Uterus (tissue), 2 donors: ENCODE data around the gene ADAD2.

Source experiments
- POLR2A ChIP-seq, 2 donors: fragments of 450-650 bp; IDR thresholded peaks; one replicate each; pipeline ENCODE4 v1.6.1; 2016; ENCODE audit warnings: antibody characterized with exemption in 2 of 2, mild to moderate bottlenecking in 1 of 2, moderate library complexity in 1 of 2
- TF ChIP-seq, protein P1 (sequence below), 4 experiments: fragments of 200-600 bp in 2 of 4; fragments of 450-650 bp in 2 of 4; sonication (generic) in 2 of 4; IDR thresholded peaks; one replicate each; pipeline ENCODE4 v1.5.1; 2016 to 2019; ENCODE audit warnings: antibody characterized with exemption in 4 of 4, mild to moderate bottlenecking in 2 of 4, moderate library complexity in 1 of 4

DNA sequence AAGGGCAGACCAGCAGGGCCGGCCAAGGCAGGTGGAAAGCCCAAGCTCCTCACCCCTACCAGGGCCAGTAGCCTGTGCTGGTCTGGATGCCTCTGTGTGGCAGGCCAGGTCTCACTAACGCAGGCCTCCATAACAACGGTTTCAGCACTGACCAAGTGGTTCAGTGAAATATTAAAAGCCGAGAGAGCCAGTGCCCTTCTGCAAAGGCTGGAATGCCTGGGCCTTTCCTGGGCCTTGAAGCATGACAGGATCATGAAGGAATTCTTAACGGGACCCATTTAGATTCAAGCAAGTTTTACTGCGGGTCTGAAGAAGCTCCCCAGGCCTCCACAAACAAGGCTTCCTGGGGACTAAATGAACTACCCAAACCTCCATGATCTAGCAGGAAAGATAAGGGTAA is 16.3 kb downstream of the ADAD2 start:
- TF ChIP-seq, protein P1, sequence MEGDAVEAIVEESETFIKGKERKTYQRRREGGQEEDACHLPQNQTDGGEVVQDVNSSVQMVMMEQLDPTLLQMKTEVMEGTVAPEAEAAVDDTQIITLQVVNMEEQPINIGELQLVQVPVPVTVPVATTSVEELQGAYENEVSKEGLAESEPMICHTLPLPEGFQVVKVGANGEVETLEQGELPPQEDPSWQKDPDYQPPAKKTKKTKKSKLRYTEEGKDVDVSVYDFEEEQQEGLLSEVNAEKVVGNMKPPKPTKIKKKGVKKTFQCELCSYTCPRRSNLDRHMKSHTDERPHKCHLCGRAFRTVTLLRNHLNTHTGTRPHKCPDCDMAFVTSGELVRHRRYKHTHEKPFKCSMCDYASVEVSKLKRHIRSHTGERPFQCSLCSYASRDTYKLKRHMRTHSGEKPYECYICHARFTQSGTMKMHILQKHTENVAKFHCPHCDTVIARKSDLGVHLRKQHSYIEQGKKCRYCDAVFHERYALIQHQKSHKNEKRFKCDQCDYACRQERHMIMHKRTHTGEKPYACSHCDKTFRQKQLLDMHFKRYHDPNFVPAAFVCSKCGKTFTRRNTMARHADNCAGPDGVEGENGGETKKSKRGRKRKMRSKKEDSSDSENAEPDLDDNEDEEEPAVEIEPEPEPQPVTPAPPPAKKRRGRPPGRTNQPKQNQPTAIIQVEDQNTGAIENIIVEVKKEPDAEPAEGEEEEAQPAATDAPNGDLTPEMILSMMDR (IDR thresholded peaks at IDR 0.05), result no peak
- no peak for TF ChIP-seq POLR2A (IDR thresholded peaks at IDR 0.05)
